Neural crest cell (in vitro differentiated cells): ENCODE results near the gene CNPPD1. TPM values are rescaled to one million over a fixed set of nuclear protein-coding genes. Genes with fewer than 3 reads are reported as not detected.

Experiments used
- DNase-seq: peaks from one replicate; pipeline ENCODE4 v3.0.0; 2021; ENCODE audit warnings: low read depth, mixed read lengths, low spot score
- H3K27ac Mint-ChIP-seq: one replicate; pipeline ENCODE4 v1.8.0; 2021; ENCODE audit warnings: mild to moderate bottlenecking, mixed read lengths; ENCODE audit not compliant: unreplicated experiment
- H3K27me3 Mint-ChIP-seq: 2 replicates; pipeline ENCODE4 v1.8.0; 2021; ENCODE audit warnings: low read depth, mild to moderate bottlenecking, mixed read lengths
- H3K36me3 Mint-ChIP-seq: 2 replicates; pipeline ENCODE4 v1.8.0; 2021; ENCODE audit warnings: low read depth, mild to moderate bottlenecking, mixed read lengths
- H3K4me1 Mint-ChIP-seq: 2 replicates; pipeline ENCODE4 v1.8.0; 2021; ENCODE audit warnings: mixed read lengths
- H3K4me3 Mint-ChIP-seq: one replicate; pipeline ENCODE4 v1.8.0; 2021; ENCODE audit warnings: mild to moderate bottlenecking, mixed read lengths
- H3K9me3 Mint-ChIP-seq: 2 replicates; pipeline ENCODE4 v1.8.0; 2021; ENCODE audit warnings: mixed read lengths
- total RNA-seq: library from RNA; stranded (reverse); gene quantifications from 2 replicates; pipeline ENCODE4 v1.2.1, GENCODE V29; 2021
- TF ChIP-seq, protein P1 (sequence below): fragments of 200-600 bp; sonication (generic); conservative IDR thresholded peaks from 2 replicates; pipeline ENCODE4 v1.5.0; 2021; ENCODE audit warnings: antibody characterized with exemption, mild to moderate bottlenecking

Gene CNPPD1
- total RNA-seq, 1 donor from 2014 or later = 42.1 TPM

DNA sequence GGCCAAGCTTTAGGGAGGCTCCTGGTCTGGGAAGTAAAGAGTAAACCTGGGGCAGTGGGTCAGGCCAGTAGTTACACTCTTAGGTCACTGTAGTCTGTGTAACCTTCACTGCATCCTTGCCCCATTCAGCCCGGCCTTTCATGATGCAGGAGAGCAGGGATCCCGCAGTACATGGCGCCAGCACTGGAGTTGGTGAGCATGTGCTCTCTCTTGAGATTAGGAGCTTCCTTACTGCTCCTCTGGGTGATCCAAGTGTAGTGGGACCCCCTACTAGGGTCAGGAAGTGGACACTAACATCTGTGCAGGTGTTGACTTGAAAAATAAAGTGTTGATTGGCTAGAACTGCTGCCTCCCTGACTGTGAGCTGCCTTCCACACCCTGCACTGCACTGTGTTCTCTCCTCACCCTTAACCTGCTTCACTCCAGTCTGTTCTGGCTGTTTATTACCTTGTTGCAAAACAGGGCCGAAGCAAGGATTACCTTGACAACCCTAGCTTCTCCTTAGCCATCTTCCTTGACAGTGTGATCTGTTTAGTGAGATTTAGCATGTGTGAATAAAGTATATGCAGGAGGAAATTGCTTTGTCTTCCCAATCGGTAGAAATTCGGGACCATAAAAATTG, 6.5 kb upstream of the CNPPD1 start:
- DNase-seq = no peak
- H3K27me3 Mint-ChIP-seq = no peaks in the 10 kb centered on the region
- H3K4me3 Mint-ChIP-seq = peak overlapping the region; percentile 57
- H3K9me3 Mint-ChIP-seq = no peaks in the 10 kb centered on the region
- TF ChIP-seq, protein P1, sequence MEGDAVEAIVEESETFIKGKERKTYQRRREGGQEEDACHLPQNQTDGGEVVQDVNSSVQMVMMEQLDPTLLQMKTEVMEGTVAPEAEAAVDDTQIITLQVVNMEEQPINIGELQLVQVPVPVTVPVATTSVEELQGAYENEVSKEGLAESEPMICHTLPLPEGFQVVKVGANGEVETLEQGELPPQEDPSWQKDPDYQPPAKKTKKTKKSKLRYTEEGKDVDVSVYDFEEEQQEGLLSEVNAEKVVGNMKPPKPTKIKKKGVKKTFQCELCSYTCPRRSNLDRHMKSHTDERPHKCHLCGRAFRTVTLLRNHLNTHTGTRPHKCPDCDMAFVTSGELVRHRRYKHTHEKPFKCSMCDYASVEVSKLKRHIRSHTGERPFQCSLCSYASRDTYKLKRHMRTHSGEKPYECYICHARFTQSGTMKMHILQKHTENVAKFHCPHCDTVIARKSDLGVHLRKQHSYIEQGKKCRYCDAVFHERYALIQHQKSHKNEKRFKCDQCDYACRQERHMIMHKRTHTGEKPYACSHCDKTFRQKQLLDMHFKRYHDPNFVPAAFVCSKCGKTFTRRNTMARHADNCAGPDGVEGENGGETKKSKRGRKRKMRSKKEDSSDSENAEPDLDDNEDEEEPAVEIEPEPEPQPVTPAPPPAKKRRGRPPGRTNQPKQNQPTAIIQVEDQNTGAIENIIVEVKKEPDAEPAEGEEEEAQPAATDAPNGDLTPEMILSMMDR = no peak
- H3K4me1 Mint-ChIP-seq = peaks cover 10% of the 10 kb centered on the region
- peaks cover 6% of the 10 kb centered on the region for H3K36me3 Mint-ChIP-seq
- no peak overlapping the region for H3K27ac Mint-ChIP-seq

DNA sequence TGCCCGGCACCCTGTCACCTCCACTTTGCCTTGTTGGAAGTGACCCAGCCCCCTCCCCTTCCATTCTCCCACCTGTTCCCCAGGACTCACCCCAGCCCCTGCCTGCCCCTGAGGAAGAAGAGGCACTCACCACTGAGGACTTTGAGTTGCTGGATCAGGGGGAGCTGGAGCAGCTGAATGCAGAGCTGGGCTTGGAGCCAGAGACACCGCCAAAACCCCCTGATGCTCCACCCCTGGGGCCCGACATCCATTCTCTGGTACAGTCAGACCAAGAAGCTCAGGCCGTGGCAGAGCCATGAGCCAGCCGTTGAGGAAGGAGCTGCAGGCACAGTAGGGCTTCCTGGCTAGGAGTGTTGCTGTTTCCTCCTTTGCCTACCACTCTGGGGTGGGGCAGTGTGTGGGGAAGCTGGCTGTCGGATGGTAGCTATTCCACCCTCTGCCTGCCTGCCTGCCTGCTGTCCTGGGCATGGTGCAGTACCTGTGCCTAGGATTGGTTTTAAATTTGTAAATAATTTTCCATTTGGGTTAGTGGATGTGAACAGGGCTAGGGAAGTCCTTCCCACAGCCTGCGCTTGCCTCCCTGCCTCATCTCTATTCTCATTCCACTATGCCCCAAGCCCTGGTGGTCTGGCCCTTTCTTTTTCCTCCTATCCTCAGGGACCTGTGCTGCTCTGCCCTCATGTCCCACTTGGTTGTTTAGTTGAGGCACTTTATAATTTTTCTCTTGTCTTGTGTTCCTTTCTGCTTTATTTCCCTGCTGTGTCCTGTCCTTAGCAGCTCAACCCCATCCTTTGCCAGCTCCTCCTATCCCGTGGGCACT, 5.8 kb upstream of the CNPPD1 start:
- DNase-seq = no peak
- peak overlapping the region; percentile 57 for H3K4me3 Mint-ChIP-seq

DNA sequence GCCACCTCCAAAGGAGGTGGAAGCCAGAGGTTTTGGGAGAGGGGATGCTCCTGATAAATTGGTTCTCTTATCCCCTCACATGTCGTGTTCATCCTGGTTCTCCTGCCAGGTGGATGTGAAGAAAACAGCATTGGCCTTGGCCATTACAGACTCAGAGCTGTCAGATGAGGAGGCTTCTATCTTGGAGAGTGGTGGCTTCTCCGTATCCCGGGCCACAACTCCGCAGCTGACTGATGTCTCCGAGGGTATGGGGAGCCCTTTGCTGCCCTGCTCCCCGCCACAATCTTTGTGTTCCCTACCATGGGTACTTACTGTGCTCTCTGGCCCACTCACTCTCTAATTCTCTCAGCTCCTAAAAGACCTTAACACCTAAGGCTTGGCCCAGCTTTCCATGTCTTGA, 4.8 kb upstream of the CNPPD1 start:
- no peak for DNase-seq
- Mint-ChIP-seq H3K27me3 (no peaks in the 10 kb centered on the region), H3K4me3 (peak overlapping the region; percentile 89), H3K27ac (no peak overlapping the region), H3K9me3 (no peaks in the 10 kb centered on the region), H3K4me1 (peaks cover 19% of the 10 kb centered on the region), H3K36me3 (peaks cover 6% of the 10 kb centered on the region)
- TF ChIP-seq, protein P1 = no peak

More for the DNA sequence above, 5.8 kb upstream of the CNPPD1 start:
- TF ChIP-seq, protein P1 = no peak
- no peaks in the 10 kb centered on the region for H3K27me3 Mint-ChIP-seq
- H3K27ac Mint-ChIP-seq = no peak overlapping the region
- H3K36me3 Mint-ChIP-seq = peaks cover 6% of the 10 kb centered on the region
- H3K4me1 Mint-ChIP-seq = peaks cover 13% of the 10 kb centered on the region
- no peaks in the 10 kb centered on the region for H3K9me3 Mint-ChIP-seq

DNA sequence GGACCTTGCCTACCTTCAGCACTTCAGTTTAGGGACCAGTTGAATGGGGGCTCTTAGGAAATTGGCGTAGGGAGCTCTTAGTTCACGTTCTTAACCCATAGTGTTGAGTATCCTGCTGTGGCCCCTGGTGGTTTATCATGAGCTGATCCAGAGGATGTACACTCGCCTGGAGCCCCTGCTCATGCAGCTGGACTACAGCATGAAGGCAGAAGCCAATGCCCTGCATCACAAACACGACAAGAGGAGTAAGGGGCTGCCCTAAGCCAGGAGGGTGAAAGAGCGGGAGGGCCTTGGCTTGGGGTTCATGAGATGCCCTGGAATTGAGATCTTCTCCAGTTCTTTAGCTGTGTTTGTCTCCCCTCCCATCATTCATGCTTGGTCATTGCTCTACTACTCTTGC, 4.2 kb upstream of the CNPPD1 start:
- DNase-seq = no peak
- Mint-ChIP-seq H3K27me3 (no peaks in the 10 kb centered on the region), H3K27ac (no peak overlapping the region), H3K9me3 (no peaks in the 10 kb centered on the region), H3K4me3 (peak overlapping the region; percentile 89), H3K36me3 (peaks cover 6% of the 10 kb centered on the region), H3K4me1 (peaks cover 21% of the 10 kb centered on the region)
- TF ChIP-seq, protein P1 = no peak

DNA sequence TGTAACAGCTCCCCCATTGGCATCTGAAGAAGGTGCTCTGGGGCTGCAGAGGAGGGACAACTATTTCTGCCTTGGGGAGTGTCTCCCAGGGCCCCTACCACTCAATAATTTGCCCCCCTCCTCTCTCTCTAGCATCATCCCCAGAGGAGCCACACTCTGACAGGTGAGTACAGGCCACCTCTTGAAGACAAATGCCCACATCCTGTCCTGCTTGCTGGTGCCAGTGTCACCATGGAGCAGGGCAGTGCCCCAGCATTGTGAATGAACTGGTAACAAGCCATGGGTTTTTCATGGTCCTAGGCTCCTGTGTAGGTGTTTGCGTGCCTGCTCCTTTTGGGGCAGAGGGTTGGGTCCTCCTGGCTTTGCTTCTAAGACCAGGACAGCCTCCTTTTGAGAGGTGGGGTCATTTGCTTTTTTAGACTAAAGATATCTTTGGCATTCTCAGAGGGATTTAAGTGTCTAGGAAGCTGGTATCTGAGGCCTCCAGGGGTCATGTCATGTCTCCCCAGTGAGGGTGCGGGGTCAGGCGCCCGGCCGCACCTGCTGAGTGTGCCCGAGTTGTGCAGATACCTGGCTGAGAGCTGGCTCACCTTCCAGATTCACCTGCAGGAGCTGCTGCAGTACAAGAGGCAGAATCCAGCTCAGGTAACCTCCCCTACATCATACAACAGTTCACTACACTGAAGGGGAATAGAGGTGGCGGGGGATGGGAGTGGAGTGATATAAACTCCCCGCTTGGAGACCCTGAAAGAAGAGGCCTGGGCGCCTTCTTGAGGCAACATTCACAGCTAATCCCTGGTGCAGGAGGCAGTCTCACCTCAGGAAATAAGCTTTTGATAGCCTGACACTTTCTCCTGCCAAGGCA, 3.1 kb upstream of the CNPPD1 start:
- peaks cover 6% of the 10 kb centered on the region for H3K36me3 Mint-ChIP-seq
- TF ChIP-seq, protein P1 = no peak
- H3K27me3 Mint-ChIP-seq = no peaks in the 10 kb centered on the region
- peak overlapping the region; percentile 89 for H3K4me3 Mint-ChIP-seq
- no peak overlapping the region for H3K27ac Mint-ChIP-seq
- H3K9me3 Mint-ChIP-seq = no peaks in the 10 kb centered on the region
- peaks cover 27% of the 10 kb centered on the region for H3K4me1 Mint-ChIP-seq
- no peak for DNase-seq
